Measurements from ENCODE around the gene ATP2C2.

The ATP2C2 gene

DNA sequence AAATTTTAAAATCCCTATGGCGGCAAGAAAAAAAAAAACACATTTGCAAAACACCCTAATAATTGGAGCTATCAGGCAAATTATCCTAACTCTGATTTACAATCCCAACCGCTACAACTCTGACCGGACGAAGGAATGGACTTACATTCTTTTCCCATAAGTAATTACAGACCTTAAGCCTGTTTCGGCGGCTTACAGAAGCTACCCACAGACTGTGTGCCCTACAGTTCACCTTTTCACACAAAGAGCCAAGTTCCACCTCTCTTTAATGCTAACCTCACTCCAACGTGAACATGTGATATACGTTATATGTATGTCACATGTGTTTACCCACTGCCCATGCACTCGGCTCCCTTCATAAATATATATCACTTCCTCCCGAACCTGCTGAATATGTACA lies 144.8 kb downstream of the ATP2C2 start:
- no peak overlapping the region for H3K4me3 ChIP-seq (ENCODE audit: low read depth, low read length)
- TF ChIP-seq CTCF (conservative IDR thresholded peaks at IDR 0.05; ENCODE audit: low read depth, low read length): no peak
- peak; percentile 90 for DNase-seq (ENCODE audit: low read depth)

DNA sequence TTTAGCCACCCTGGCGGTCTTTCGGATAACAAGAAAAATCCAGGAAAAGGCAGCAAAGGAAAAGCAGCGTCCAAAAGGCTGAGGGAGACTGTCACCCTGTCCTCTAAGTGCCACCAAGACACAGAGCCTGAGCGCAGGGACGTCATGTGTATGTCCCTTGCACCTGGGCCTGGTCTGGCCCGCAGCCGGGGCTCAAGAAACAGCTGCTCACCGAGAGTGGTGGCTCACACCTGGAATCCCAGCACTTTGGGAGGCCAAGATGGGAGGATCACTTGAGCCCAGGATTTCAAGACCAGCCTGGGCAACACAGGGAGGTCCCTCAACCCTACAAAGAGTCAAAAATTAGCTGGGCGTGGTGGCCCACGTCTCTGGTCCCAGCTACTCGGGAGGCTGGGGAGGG lies 145.3 kb downstream of the ATP2C2 start:
- H3K4me3 ChIP-seq (ENCODE audit: low read depth, low read length): no peak overlapping the region
- DNase-seq (ENCODE audit: low read depth): no peak
- TF ChIP-seq CTCF (conservative IDR thresholded peaks at IDR 0.05; ENCODE audit: low read depth, low read length): no peak
